GDM1 (cell line): ENCODE data around the gene DNAJB2.
"Not testable (repeated sequence)": the region's sequence is repeated elsewhere in the genome, so short reads cannot be mapped to it uniquely, and the experiment has no call there.

Experiments used
- DNase-seq: peaks from one replicate; lab custom pipeline; 2025; lab: John Stamatoyannopoulos, UW

Gene DNAJB2

DNA sequence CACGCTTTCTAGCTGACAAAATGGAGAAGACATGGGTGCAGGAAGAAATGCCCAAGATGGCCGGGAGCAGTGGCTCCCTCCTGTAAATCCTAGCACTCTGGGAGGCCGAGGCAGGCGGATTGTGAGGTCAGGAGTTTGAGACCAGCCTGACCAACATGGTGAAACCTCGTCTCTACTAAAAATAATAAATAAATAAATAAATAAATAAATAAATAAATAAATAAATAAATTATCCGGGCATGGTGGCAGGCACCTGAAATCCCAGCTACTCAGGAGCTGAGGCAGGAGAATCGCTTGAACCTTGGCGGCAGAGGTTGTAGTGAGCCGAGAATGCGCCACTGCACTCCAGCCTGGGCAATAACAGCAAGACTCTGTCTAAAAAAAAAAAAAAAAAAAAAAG lies 20.2 kb upstream of the DNAJB2 start:
- not testable (repeated sequence) for DNase-seq

DNA sequence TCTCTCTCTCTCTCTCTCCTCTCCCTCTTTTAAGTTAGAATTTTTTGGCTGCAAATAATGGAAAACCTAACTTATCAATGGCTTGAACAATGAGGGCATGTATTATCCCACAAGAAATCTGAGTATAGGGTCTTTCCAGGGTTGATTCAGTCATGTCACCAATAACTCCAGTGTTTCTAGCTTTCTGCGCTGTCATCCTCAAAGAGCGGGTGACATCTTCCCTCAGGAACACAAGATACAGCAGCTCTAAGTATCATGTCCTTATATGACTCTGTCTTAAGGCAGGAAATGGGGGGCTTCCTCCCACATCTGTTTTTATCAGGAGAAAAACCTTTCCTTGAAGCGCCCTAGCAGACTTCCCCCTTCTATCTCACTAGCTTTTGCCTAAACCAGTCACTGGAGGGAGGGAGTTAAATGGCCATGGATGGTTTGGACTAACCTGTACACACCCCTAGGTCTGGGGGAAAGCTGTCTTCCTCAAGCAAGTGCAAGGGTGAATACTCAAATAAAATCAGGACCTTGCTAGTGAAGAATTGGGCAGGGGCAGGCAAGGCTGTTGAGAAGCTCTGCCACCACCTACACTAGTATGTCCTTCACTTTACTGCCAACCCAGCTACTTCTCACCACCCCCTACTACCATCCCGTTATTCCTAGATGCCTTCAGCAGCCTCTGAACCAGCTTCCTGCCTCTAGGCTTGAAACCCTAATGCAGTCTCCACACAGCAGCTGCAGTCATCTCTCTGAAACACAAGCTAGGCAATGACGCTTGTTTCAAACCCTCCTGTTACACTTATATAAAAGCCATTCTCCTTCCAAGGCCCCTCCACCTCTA lies 17.9 kb upstream of the DNAJB2 start:
- DNase-seq: no peak

DNA sequence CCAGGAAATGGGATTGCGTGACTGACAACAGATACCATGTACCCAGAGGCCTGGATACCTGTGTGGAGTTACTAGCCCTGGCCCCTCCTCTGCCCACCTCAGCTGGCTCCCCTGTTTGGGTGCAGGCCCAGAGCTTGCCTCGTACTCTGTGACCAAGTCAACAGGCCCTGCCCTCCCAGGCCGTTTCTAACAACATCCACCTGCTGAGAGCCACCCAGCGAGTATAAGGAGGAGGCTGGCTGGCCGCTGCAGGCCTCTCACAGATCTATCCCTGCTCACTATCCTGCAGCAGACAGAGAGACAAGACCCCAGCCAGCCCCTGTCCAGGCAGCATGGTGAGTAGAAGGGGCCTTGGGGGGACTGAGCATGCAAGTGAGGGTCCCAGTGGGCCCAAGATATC lies 12.9 kb upstream of the DNAJB2 start:
- no peak for DNase-seq

DNA sequence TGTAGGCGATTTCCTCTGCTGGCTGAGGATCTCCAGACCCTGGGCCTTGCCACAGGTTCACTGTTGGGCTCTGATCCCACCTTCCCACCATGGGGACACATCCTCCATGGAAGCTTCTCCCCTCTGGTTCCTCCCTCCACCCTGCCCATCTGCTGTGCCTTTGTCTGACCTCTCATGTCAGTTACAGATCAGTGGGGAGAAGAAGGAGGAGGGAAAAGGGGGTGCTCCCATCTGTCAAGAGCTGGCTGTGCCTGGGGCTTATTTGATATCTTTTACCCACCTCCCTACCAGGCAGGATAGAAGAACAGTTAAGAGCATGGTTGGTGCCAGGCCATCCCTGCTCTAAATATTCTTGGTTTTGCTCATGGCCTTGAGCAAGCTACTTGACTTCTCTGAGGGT lies 12.3 kb upstream of the DNAJB2 start:
- DNase-seq: no peak

DNA sequence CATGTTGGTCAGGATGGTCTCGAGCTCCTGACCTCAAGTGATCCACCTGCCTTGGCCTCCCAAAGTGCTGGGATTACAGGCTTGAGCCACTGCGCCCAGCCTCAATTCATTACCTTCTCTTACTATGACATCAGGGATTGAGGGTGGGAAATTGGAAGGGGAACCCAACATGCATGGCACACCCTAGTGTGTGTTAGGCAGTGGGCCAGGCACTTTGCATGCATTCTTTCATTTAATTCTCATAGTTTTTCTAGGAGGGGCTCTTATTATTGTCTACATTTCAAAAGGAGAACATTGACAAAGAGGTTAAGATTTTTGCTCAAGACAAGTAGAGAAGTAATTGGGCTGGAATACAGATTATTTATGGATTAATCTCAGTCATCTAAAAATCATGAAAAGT lies 10.9 kb upstream of the DNAJB2 start:
- no peak for DNase-seq

DNA sequence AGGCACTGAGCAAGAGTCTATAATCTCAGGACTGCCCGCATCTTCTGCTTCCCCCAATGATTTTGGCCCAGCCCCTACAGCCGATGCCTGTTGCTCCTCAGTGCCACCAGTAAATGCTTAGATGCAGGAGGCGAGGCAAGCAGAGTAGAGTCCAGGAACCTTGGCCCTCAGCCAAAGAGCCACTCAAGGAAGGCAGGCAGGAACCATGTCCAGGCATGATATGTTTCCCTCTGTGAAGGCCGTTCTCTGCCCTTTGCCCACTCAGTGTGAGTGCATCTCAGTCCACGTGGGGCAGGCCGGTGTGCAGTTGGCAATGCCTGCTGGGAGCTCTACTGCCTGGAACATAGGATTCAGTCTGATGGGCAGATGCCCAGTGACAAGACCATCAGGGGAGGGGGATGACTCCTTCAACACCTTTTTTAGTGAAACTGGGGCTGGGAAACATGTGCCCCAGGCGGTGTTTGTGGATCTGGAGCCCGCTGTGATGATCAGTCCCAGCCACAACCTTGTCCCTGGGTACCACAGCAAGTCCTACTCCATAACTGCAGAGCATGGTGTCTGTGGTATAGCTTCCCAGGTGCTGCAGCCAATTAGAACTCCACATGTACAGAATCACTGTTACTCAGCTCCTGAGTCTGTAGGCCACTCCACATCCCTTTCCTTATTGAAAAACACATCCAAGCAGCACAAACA lies 9.7 kb upstream of the DNAJB2 start:
- DNase-seq: no peak

DNA sequence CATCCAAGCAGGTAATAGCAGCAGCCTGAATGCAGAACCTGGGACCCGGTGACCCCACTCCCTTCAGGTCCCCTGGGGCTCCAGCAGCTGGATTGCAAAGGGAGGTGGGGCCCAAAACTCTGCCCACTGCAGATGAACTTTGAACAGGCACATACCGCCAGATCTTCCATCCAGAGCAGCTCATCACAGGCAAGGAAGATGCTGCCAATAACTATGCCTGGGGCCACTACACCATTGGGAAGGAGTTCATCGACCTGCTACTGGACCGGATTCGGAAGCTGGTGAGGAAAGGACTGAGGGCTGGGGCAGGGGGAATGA lies 9.2 kb upstream of the DNAJB2 start:
- DNase-seq: no peak

DNA sequence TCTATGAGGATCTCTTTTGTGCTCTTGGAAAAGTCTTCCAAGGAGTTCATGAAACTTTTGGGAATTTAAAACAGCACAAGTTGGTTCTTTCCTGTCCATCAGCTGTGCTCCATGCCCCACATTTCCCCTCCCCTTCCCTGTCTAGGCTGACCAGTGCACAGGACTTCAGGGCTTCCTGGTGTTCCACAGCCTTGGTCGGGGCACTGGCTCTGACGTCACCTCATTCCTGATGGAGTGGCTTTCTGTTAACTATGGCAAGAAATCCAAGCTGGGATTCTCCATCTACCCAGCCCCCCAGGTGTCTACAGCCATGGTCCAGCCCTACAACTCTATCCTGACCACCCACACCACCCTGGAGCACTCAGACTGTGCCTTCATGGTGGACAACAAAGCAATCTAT lies 8.1 kb upstream of the DNAJB2 start:
- DNase-seq: no peak

DNA sequence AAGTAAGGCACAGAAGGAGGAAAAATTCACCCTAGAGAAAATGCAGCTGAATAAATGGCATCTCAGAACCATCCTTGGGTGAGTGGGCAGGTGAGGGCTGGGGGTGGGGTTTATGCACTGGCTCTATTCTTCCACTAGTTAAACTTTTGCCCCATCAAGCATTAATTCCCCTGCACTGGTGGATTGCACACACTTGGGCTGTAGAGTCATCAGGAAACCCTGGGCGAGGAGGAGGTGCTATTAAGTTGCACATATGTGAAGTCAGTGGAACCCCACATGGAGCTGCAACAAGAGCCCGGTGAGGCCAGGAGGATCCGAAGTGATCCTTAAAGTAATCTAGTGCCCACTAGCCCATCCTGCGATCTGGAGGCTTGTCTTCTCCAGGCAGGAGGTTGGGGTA lies 6.8 kb upstream of the DNAJB2 start:
- no peak for DNase-seq

DNA sequence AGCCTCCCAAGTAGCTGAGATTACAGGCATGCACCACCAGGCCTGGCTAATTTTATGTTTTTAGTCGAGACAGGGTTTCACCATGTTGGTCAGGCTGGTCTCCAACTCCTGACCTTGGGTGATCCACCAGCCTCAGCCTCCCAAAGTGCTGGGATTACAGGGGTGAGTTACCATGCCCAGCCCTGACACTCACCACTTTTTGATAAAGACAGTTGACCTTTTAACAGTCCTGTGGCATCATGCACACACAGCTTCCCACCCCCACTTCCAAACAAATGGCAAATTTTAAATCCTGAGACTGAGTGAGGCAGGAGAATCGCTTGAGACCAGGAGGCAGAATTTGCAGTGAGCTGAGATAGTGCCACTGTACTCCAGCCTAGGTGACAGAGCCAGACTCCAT lies 6.2 kb upstream of the DNAJB2 start:
- no peak for DNase-seq

DNA sequence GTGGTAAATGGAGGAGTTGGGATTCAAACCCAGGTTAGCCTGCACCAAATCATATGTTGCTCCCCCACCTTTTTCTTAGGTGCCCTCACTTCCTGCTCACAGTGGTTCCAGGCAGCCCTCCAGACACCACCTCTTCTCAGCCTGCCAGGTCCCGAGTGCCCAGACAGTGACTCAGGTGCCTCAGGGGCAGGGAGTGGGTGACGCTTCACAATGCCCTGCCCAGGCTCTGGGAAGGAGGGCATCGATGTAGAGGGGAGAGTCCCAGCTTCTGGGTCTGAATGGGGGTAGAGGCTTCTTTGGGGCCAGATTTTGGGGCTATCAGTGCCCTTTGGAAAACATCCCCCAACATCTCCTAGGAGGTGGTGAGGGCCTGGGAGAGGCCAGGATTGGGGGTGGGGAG lies 5.2 kb upstream of the DNAJB2 start:
- DNase-seq: no peak

DNA sequence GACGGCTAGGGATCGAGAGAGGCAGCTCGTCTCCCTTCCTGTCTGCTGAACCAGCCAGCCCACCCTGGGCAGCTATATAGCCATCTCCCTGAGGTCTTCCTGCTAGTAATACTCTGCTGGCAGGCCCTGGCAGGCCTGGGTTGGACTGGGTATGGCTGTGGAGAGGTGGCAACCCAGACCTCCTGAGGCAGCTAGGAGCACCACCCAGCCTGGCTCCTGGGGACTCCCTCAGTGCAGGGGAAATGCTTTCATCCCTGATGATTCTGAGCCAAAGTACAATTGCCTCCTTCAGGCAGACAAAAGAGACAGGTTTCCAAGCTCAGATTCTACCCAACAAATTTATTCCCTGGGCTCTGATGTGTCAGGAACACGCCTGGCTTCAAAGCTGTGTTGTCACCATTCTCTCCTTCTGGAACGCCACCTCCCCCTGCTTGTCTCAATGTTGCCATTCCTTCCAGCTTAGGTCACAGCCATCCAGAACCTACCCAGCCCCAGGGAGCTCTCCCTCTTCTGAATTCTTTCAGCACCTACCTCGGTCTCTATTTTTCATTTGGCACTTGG lies 4.7 kb upstream of the DNAJB2 start:
- no peak for DNase-seq

DNA sequence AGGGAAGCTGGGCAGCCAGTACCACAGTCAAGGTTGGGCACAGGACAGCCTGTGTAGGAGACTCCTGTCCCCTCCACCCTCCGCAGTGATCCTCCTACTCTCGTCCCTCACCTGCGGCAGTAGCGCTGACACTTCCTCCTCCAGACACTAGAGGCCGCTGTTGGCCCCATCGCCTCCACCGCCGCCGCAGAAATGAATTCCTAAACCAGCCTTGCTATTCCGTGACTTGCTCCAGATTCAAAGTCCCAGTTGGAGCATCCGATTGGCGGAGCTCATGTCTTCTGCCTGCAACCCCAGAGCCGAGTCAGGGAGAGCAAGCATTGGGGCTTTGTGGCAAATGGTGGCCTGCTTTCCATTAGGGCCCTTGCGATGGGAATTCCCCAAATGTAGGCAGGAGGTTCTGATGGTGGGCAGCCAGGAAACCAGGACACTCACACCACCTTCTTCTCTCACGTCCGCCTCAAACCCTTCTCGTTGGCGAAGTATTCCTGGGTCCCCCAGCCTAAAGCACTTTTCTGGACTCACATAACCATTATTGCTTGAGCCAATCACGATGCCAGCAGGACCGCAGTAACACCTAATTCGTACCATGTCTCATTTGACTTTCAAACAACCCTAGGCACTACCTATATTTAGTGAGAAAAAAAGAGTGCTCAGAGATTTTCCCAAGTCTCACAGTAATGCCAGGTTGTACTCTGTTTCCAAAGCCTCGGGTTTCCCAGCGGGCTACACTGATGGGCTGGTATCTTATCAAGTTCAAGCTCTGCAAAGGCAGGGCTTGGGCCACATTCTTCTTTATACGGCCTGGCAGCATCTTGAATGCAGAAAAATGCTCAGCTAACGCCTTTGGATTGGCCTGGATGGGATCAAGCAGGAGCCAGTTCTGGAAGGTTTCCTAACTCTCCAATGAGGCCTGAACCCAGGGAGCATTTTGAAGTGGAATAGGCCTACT lies 1.2 kb upstream of the DNAJB2 start:
- DNase-seq: peak; percentile 49

DNA sequence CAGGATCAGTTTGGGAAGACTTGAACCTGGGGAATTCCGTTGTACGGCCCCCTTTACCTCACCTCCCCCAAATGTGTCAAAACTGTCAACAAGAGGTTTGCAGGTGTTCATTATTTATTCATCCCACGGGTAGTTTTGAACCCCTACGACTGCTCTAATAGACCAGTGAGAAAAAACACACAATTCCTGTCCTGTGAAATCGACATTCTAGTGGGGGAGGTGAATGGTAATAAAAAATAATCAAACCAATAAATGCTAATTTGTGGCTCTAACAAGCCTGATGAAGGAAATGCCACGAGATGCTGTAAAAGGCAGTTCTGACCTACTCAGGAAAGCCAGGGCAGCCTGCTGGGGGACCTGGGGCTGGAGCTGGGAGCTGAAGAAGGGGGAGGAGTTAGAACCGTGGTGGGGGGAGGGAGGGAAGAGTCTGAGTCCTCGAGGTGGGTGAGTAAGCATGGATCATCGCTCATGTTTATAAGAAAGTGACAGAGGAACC lies 463 bp upstream of the DNAJB2 start:
- no peak for DNase-seq

DNA sequence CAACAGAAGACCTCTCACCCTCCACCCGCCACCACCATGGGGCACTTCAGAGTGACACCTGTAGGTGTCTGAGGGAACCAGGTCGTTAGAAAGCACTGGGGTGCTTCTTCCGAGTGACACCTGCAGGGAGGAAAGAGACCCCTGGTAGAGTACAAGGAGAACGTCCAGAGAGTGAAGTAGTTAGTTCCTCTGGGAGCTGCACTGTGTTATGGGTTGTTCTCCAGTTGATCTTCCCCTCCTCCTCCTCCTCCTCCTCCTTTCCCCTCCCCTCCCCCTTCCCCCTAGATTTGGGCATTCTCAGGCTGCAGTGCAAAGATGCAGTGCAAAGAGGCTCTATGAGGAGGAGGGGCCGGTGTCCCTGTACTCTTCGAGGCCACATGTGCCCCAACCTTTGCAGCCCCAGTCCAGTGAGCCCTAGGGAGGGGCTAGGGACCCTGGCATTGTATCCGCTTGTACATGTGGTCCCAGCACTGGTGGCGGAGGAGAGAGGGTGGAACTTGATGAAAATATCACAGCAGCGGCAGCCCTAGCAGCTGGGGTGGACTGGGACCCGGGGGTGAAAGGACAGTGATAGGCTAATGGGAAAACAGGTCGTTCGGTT lies 850 bp downstream of the DNAJB2 start:
- DNase-seq: no peak

DNA sequence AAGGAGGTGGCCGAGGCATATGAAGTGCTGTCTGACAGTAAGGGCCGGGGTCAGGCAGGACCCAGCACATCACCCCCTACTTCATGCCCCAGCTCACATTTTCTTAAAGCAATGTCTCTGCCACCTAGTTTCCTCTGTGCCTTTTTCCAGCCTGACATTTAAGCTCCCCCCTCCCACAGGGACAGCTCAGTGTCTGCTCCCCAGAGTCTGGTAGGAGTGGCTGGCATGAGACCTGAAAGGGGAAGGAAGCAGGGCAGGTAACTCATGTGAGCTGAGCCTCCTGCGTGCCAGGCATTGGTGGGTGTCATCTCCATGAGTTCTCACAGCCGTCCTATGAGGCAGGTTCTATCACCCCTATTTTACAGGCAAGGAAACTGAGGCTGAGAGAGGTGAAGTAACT lies 1.5 kb downstream of the DNAJB2 start:
- DNase-seq: no peak

DNA sequence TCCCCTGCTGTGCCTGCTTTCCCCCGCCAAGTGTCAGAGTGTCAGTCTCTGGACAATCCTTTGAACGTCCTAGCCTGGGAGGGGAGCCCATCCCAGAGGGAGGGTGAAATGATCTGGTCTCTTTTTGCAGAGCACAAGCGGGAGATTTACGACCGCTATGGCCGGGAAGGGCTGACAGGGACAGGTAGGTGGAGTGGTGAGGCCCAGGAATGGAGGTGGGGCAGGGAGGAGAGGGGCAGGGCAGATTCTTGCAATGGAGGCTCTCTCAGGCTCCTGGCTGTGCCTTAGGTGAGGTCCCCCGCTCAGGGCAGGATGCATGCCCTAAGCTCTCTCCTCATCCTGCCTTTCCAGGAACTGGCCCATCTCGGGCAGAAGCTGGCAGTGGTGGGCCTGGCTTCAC lies 2.4 kb downstream of the DNAJB2 start:
- DNase-seq: no peak

DNA sequence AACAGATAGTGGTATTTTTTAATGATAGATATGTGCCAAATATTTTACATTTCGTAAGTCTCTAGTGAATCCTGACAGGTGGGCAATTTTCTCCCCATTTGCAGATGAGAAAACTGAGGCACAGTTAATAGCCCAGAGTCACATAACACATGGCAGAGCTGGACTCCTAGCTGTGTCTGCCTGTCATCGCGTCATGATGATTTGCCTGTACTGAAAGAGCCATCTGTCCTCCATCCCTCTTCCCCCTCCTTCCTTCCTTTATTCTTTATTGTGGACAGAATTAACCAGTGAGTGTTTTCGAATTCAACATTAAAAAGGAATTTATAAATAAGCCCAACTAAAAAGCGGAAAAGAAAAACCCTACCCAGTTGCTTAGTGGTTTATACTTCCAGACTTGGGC lies 3.2 kb downstream of the DNAJB2 start:
- DNase-seq: no peak

DNA sequence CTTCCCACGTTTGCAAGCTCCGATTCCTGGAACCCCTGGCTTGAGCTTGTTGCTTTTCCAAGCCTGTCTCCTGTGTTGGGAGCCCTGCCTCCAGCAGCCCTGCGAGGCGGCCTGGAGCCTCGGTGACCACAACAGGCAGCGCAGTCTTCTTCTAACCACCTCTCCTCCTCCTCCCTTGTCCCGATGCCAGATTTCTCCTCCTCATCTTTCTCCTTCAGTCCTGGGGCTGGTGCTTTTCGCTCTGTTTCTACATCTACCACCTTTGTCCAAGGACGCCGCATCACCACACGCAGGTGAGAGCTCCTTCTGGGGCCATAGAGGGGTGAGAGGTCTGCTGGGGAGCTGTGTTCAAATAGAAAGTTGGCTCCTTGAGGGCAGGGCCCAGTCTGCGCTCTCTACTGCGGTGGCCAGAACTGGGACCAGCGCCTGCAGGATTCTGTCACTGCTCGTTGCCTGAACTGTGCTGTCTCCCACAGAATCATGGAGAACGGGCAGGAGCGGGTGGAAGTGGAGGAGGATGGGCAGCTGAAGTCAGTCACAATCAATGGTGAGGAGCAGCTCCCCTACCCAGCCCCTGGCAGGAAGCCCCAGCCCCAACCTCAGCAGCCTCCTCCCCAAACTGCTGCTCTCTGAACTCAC lies 3.9 kb downstream of the DNAJB2 start:
- DNase-seq: no peak

DNA sequence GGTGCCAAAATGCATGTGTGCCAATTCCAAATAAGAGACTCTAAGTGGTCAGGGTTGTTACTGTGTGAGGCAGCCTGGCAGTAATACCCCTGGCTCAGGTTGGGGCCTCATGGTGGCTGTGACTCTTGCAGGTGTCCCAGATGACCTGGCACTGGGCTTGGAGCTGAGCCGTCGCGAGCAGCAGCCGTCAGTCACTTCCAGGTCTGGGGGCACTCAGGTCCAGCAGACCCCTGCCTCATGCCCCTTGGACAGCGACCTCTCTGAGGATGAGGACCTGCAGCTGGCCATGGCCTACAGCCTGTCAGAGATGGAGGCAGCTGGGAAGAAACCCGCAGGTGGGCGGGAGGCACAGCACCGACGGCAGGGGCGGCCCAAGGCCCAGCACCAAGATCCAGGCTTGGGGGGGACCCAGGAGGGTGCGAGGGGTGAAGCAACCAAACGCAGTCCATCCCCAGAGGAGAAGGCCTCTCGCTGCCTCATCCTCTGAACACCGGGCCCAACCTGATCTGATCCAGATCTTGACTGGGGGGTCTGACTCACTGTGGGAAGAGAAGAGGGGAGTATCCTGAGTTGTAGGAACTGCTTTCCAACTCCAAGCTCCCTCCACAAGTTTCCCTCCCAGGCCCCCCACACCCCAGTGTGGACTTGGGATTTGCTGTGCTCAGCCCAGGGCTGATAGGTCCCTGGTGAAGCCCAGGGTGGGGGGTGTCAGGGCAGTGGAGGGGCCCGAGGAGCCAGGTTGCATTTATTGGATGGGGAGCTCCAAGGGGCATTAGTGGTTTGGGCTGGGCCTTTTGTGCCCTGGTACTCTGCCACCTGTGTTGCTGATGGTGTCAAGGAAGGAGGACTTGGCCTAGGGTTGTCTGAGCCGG lies 5.6 kb downstream of the DNAJB2 start:
- no peak for DNase-seq
